Esophagus muscularis mucosa (tissue), 4 donors: ENCODE data around the gene MSI2. TPM values are rescaled to one million over a fixed set of nuclear protein-coding genes. Genes with fewer than 3 reads are reported as not detected.
A peak's percentile ranks its signal among the peaks of the same experiment; 100 is the strongest.

Experiments
- DNase-seq: peaks from one replicate; pipeline ENCODE4 v3.0.0-alpha.2; 2017; ENCODE audit errors: extremely low spot score
- H3K27ac ChIP-seq, 4 donors: fragments of 200-600 bp; sonication (generic); replicated peaks in 1 of 4; 1 replicate in 3 of 4; 2 replicates in 1 of 4; pipeline ENCODE4 v1.5.1; 2016 to 2019; ENCODE audit warnings: mild to moderate bottlenecking in 1 of 4
- H3K27me3 ChIP-seq, 4 donors: fragments of 200-600 bp; sonication (generic); one replicate each; pipeline versions ENCODE4 v1.5.1 to v1.6.0; 2016 to 2019
- H3K36me3 ChIP-seq, 4 donors: fragments of 200-600 bp; sonication (generic); one replicate each; pipeline ENCODE4 v1.5.1; 2016 to 2019
- H3K4me1 ChIP-seq, 4 donors: fragments of 200-600 bp; sonication (generic); one replicate each; pipeline ENCODE4 v1.5.1; 2016 to 2019
- H3K4me3 ChIP-seq, 4 donors: fragments of 200-600 bp; sonication (generic); 1 replicate in 2 of 4; 2 replicates in 2 of 4; pipeline ENCODE4 v1.5.1; 2016 to 2019; ENCODE audit warnings: mild to moderate bottlenecking in 4 of 4, moderate library complexity in 1 of 4
- H3K9me3 ChIP-seq, 4 donors: fragments of 200-600 bp; sonication (generic); 1 replicate in 3 of 4; 2 replicates in 1 of 4; pipeline ENCODE4 v1.5.1; 2016 to 2019
- EP300 ChIP-seq: sonication (generic); formaldehyde crosslinking; IDR thresholded peaks from one replicate; pipeline ENCODE4 v1.6.1; 2017; ENCODE audit warnings: antibody characterized with exemption
- POLR2A ChIP-seq: fragments of 450-650 bp; IDR thresholded peaks from one replicate; pipeline ENCODE4 v1.6.1; 2017; ENCODE audit warnings: antibody characterized with exemption, moderate library complexity, mild to moderate bottlenecking, low read depth
- POLR2AphosphoS5 ChIP-seq, 2 donors: sonication (generic); formaldehyde crosslinking; IDR thresholded peaks; one replicate each; pipeline ENCODE4 v1.6.1; 2017; ENCODE audit warnings: antibody characterized with exemption in 2 of 2
- WGBS: methylation state at CpG from one replicate; pipeline ENCODE4 v1.1.5; 2018; 5-methylcytosine and 5-hydroxymethylcytosine counted together
- intact Hi-C: fragments of 100-400 bp; cut with DNase I; formaldehyde crosslinking; loops from one replicate; pipeline ENCODE4 v1.15.1; 2023
- total RNA-seq, 4 donors: library from RNA; depleted of rRNA; stranded (reverse); fragments of >200 nt; gene quantifications; one replicate each; pipeline versions ENCODE4 v1.1.0 to v1.2.1, GENCODE V29; 2016
- TF ChIP-seq, protein P1 (sequence below), 3 experiments: fragments of 200-600 bp in 2 of 3; fragments of 450-650 bp in 1 of 3; sonication (generic) in 2 of 3; IDR thresholded peaks; one replicate each; pipeline ENCODE4 v1.5.1; 2017 to 2019; ENCODE audit warnings: antibody characterized with exemption in 3 of 3, mild to moderate bottlenecking in 2 of 3, moderate library complexity in 1 of 3

The MSI2 gene
- total RNA-seq, 4 donors from 2014 or later, result 28.8 to 39.0 (median 29.6) TPM

DNA sequence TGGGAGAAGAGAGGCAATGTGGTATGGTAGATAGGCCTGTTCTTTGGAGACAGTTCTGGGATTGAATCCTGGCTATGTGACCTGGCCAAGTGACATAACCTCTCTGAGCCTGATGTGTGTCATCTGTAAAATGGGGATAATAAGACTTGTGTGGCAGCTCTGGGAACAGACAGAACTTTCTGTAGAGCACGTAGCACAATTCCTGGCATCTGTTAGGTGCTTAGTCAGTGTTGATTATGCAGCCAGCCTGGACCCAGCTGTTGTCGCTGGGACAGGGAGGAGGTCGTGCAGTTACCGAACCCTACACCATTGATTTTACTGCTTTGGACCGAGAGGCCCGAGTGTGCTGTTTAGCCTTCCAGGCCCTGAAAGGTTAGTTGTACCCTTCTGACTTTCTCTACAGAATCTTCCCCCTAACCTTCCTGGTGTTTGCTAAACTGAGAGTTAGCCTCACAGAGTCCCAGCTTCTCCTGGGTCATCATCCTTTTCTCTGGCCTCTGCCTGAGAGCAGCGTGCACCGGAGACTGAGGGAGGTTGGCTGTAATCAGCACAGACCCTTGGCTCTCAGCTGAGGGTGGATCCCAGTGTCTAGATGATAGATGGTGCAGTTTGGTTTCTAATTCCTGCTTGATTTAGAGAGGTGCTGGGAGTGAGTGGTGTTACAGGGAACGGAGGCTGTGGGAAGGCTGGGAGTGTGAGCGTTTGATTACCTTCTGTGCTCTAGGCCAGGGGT, 31.9 kb downstream of the MSI2 start:
- Histone ChIP-seq H3K36me3 (no peaks in the 10 kb centered on the region), H3K4me3 (no peak overlapping the region), H3K27ac (peak overlapping the region; percentile 27 to 47 (median 36)), H3K9me3 (no peaks in the 10 kb centered on the region), H3K4me1 (peaks cover 16 to 33% (median 26%) of the 10 kb centered on the region in 4 donors), H3K27me3 (no peaks in the 10 kb centered on the region)
- 55% methylated on average over 10 of the region's 10 CpGs for WGBS
- DNase-seq, result no peak
- intact Hi-C loops, result no loop called here
- TF ChIP-seq EP300 (no peak), POLR2AphosphoS5 (IDR thresholded peaks at IDR 0.05) (peak in 1 of 2 donors; percentile 26)
- TF ChIP-seq, protein P1, sequence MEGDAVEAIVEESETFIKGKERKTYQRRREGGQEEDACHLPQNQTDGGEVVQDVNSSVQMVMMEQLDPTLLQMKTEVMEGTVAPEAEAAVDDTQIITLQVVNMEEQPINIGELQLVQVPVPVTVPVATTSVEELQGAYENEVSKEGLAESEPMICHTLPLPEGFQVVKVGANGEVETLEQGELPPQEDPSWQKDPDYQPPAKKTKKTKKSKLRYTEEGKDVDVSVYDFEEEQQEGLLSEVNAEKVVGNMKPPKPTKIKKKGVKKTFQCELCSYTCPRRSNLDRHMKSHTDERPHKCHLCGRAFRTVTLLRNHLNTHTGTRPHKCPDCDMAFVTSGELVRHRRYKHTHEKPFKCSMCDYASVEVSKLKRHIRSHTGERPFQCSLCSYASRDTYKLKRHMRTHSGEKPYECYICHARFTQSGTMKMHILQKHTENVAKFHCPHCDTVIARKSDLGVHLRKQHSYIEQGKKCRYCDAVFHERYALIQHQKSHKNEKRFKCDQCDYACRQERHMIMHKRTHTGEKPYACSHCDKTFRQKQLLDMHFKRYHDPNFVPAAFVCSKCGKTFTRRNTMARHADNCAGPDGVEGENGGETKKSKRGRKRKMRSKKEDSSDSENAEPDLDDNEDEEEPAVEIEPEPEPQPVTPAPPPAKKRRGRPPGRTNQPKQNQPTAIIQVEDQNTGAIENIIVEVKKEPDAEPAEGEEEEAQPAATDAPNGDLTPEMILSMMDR (IDR thresholded peaks at IDR 0.05), result no peak

DNA sequence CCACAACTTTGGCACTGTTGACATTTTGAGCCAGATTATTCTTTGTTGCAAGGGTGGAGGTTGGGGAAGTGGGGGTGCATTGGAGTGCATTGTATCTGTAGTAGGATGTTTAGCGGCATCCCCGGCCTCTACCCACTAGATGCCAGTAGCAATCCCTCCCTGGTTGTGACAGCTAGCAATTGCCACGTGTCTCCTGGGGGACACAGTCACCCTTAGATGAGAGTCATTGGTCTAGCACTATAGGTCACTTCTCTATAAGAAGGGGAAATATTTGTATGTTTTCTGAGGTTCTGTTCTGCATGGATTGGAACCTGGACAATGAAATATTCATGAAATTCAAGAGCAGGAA, 32.4 kb downstream of the MSI2 start:
- Histone ChIP-seq H3K27me3 (no peaks in the 10 kb centered on the region), H3K4me1 (peaks cover 16 to 33% (median 26%) of the 10 kb centered on the region in 4 donors), H3K36me3 (no peaks in the 10 kb centered on the region), H3K9me3 (no peaks in the 10 kb centered on the region), H3K27ac (peak overlapping the region; percentile 27 to 47 (median 36)), H3K4me3 (no peak overlapping the region)
- WGBS, result 64% methylated on average over 3 of the region's 3 CpGs
- no peak for DNase-seq
- TF ChIP-seq POLR2A (no peak), POLR2AphosphoS5 (IDR thresholded peaks at IDR 0.05) (no peak), EP300 (no peak)
- TF ChIP-seq, protein P1 (IDR thresholded peaks at IDR 0.05), result no peak
- intact Hi-C loops, result no loop called here

DNA sequence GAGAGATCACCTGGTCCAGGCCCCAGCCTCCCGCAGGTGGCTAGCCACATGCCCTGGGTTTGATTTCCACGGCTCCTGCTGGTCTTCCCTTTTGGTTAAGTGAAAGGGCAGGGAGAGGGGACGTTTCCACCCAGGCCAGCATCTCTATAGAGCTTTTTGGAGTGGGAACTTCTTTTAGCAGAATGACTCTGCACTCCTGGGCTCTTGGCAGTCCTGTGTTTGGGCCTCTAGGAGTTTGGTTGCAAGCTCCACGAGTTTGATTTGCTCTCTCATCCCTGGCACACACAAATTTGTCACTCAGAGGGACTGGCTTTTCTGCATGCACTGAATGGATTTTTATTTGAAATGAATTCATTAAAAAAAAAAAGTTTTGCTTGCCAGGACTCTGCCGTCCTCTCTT, 32.8 kb downstream of the MSI2 start:
- peak overlapping the region; percentile 27 to 47 (median 36) for H3K27ac ChIP-seq

GRCh38 chr17:57289613-57290012, 33.3 kb downstream of the MSI2 start:
- Histone ChIP-seq H3K4me3 (no peak overlapping the region), H3K27ac (peak overlapping the region in 3 of 4 donors; percentile 11 to 43 (median 27)), H3K36me3 (no peaks in the 10 kb centered on the region), H3K9me3 (no peaks in the 10 kb centered on the region), H3K27me3 (no peaks in the 10 kb centered on the region), H3K4me1 (peaks cover 16 to 39% (median 26%) of the 10 kb centered on the region in 4 donors)
- WGBS, result 89% methylated on average over 7 of the region's 8 CpGs
- TF ChIP-seq EP300 (no peak), POLR2AphosphoS5 (IDR thresholded peaks at IDR 0.05) (no peak), POLR2A (no peak)
- TF ChIP-seq, protein P1 (IDR thresholded peaks at IDR 0.05), result no peak
- intact Hi-C loops, result no loop called here
- DNase-seq, result no peak

More for the DNA sequence above, 32.8 kb downstream of the MSI2 start:
- TF ChIP-seq, protein P1 (IDR thresholded peaks at IDR 0.05), result no peak
- TF ChIP-seq POLR2A (no peak), POLR2AphosphoS5 (IDR thresholded peaks at IDR 0.05) (no peak), EP300 (no peak)
- peaks cover 16 to 35% (median 26%) of the 10 kb centered on the region in 4 donors for H3K4me1 ChIP-seq
- 47% methylated on average over 5 of the region's 5 CpGs for WGBS
- no peaks in the 10 kb centered on the region for H3K9me3 ChIP-seq
- intact Hi-C loops, result no loop called here
- H3K27me3 ChIP-seq, result no peaks in the 10 kb centered on the region
- DNase-seq, result no peak
- H3K4me3 ChIP-seq, result no peak overlapping the region
- H3K36me3 ChIP-seq, result no peaks in the 10 kb centered on the region

GRCh38 chr17:57290981-57291380, 34.7 kb downstream of the MSI2 start:
- H3K9me3 ChIP-seq, result no peaks in the 10 kb centered on the region
- no peak overlapping the region for H3K4me3 ChIP-seq
- TF ChIP-seq POLR2AphosphoS5 (IDR thresholded peaks at IDR 0.05) (no peak), EP300 (no peak), POLR2A (no peak)
- TF ChIP-seq, protein P1 (IDR thresholded peaks at IDR 0.05), result no peak
- intact Hi-C loops, result no loop called here
- H3K27ac ChIP-seq, result no peak overlapping the region
- WGBS, result 95% methylated on average over 10 of the region's 10 CpGs
- H3K27me3 ChIP-seq, result no peaks in the 10 kb centered on the region
- H3K36me3 ChIP-seq, result no peaks in the 10 kb centered on the region
- no peak for DNase-seq
- H3K4me1 ChIP-seq, result peaks cover 13 to 42% (median 34%) of the 10 kb centered on the region in 4 donors
